H9 (cell line): ENCODE data around the gene PFDN1. TPM values are rescaled to one million over a fixed set of nuclear protein-coding genes. Genes with fewer than 3 reads are reported as not detected.

Experiments
- DNase-seq: peaks from one replicate; pipeline ENCODE4 v3.0.0-alpha.2; 2017
- H2AFZ ChIP-seq: one replicate; pipeline ENCODE4 v1.6.1; 2013; ENCODE audit warnings: mild to moderate bottlenecking, low read length, control low read depth, moderate library complexity
- H2AK5ac ChIP-seq: 2 replicates; pipeline ENCODE4 v1.6.1; 2013; ENCODE audit warnings: low read length, control low read depth, mixed read lengths; ENCODE audit not compliant: insufficient read length
- H2BK120ac ChIP-seq: one replicate; pipeline ENCODE4 v1.6.1; 2013; ENCODE audit warnings: low read depth, mild to moderate bottlenecking, low read length, control low read depth, inconsistent platforms; ENCODE audit not compliant: poor library complexity, severe bottlenecking
- H2BK12ac ChIP-seq: 2 replicates; pipeline ENCODE4 v1.6.1; 2013; ENCODE audit warnings: low read length, control low read depth, mixed read lengths, low read depth; ENCODE audit not compliant: insufficient read length
- H2BK15ac ChIP-seq: 2 replicates; pipeline ENCODE4 v1.6.1; 2013; ENCODE audit warnings: low read depth, low read length, control low read depth
- H2BK20ac ChIP-seq: one replicate; pipeline ENCODE4 v1.6.1; 2013; ENCODE audit warnings: low read depth, mild to moderate bottlenecking, low read length, control low read depth, inconsistent platforms; ENCODE audit not compliant: poor library complexity, severe bottlenecking
- H2BK5ac ChIP-seq: 2 replicates; pipeline ENCODE4 v1.6.1; 2013; ENCODE audit warnings: low read length, control low read depth, mixed read lengths; ENCODE audit not compliant: insufficient read length
- H3K14ac ChIP-seq: 2 replicates; pipeline ENCODE4 v1.6.1; 2013; ENCODE audit warnings: low read length, control low read depth; ENCODE audit not compliant: insufficient read depth
- H3K18ac ChIP-seq: 2 replicates; pipeline ENCODE4 v1.6.1; 2013; ENCODE audit warnings: low read depth, mild to moderate bottlenecking, mixed read lengths, low read length, control low read depth; ENCODE audit not compliant: insufficient read length
- H3K23ac ChIP-seq: 2 replicates; pipeline ENCODE4 v1.6.1; 2013; ENCODE audit warnings: low read length, control low read depth, mixed read lengths, low read depth; ENCODE audit not compliant: insufficient read length
- H3K23me2 ChIP-seq: 2 replicates; pipeline ENCODE4 v1.6.1; 2013; ENCODE audit warnings: low read depth, mild to moderate bottlenecking, mixed read lengths, low read length, control low read depth; ENCODE audit not compliant: insufficient read length, poor library complexity, severe bottlenecking
- H3K27ac ChIP-seq: 2 replicates; pipeline ENCODE4 v1.5.1; 2013; ENCODE audit warnings: low read length, control low read depth, mixed read lengths, low read depth; ENCODE audit not compliant: insufficient read length
- H3K27me3 ChIP-seq: 2 replicates; pipeline ENCODE4 v1.6.1; 2013; ENCODE audit warnings: low read length, control low read depth, inconsistent platforms; ENCODE audit not compliant: insufficient read depth
- H3K4ac ChIP-seq: 2 replicates; pipeline ENCODE4 v1.6.1; 2013; ENCODE audit warnings: low read depth, mild to moderate bottlenecking, control low read depth, inconsistent platforms, low read length, moderate library complexity
- H3K4me1 ChIP-seq: 2 replicates; pipeline ENCODE4 v1.6.1; 2013; ENCODE audit warnings: low read length, control low read depth, inconsistent platforms; ENCODE audit not compliant: insufficient read depth
- H3K4me2 ChIP-seq: 2 replicates; pipeline ENCODE4 v1.6.1; 2013; ENCODE audit warnings: low read length, control low read depth, mixed read lengths; ENCODE audit not compliant: insufficient read length, insufficient read depth
- H3K56ac ChIP-seq: 2 replicates; pipeline ENCODE4 v1.6.1; 2013; ENCODE audit warnings: low read depth, mild to moderate bottlenecking, mixed read lengths, low read length, control low read depth; ENCODE audit not compliant: insufficient read length
- H3K79me1 ChIP-seq: 2 replicates; pipeline ENCODE4 v1.6.1; 2013; ENCODE audit warnings: low read depth, mild to moderate bottlenecking, moderate library complexity, low read length, control low read depth, inconsistent platforms; ENCODE audit not compliant: insufficient read depth, poor library complexity, severe bottlenecking
- H3K79me2 ChIP-seq: 2 replicates; pipeline ENCODE4 v1.6.1; 2013; ENCODE audit warnings: low read length, control low read depth, inconsistent platforms; ENCODE audit not compliant: insufficient read depth
- H3K9ac ChIP-seq: 2 replicates; pipeline ENCODE4 v1.6.1; 2013; ENCODE audit warnings: low read length, control low read depth, mixed read lengths; ENCODE audit not compliant: insufficient read length; ENCODE audit errors: extremely low read depth
- H3K9me3 ChIP-seq: one replicate; pipeline ENCODE4 v1.6.1; 2013; ENCODE audit warnings: low read depth, low read length, inconsistent platforms; ENCODE audit not compliant: control insufficient read depth
- H3T11ph ChIP-seq: one replicate; pipeline ENCODE4 v1.6.1; 2013; ENCODE audit warnings: mild to moderate bottlenecking, low read length, control low read depth, inconsistent platforms
- H4K20me1 ChIP-seq: one replicate; pipeline ENCODE4 v1.6.1; 2013; ENCODE audit not compliant: control insufficient read depth, insufficient read length, insufficient read depth
- H4K5ac ChIP-seq: 2 replicates; pipeline ENCODE4 v1.6.1; 2013; ENCODE audit warnings: low read depth, mild to moderate bottlenecking, mixed read lengths, low read length, control low read depth; ENCODE audit not compliant: insufficient read length
- H4K8ac ChIP-seq: replicated peaks from 2 replicates; pipeline ENCODE4 v1.6.1; 2013; ENCODE audit warnings: low read length, control low read depth, mixed read lengths, low read depth; ENCODE audit not compliant: insufficient read length
- H4K91ac ChIP-seq: 2 replicates; pipeline ENCODE4 v1.6.1; 2013; ENCODE audit warnings: low read depth, mild to moderate bottlenecking, moderate library complexity, mixed read lengths, low read length, control low read depth; ENCODE audit not compliant: insufficient read length
- H3K27ac Mint-ChIP-seq, 3 experiments: 2 replicates in 2 of 3; 3 replicates in 1 of 3; pipeline ENCODE4 v1.8.0; 2020 to 2021; ENCODE audit warnings: mixed read lengths in 3 of 3, mild to moderate bottlenecking in 1 of 3, moderate library complexity in 1 of 3
- H3K27me3 Mint-ChIP-seq: 2 replicates; pipeline ENCODE4 v1.8.0; 2021; ENCODE audit warnings: low read depth, mild to moderate bottlenecking, moderate library complexity, mixed read lengths
- H3K36me3 Mint-ChIP-seq, 3 experiments: 2 replicates in 2 of 3; 3 replicates in 1 of 3; pipeline ENCODE4 v1.8.0; 2020 to 2021; ENCODE audit warnings: low read depth in 3 of 3, mixed read lengths in 3 of 3; ENCODE audit not compliant: insufficient read depth in 1 of 3
- H3K4me1 Mint-ChIP-seq, 2 experiments: 2 replicates each; pipeline ENCODE4 v1.8.0; 2020; ENCODE audit warnings: mixed read lengths in 2 of 2
- H3K4me3 Mint-ChIP-seq, 2 experiments: 2 replicates in 1 of 2; 3 replicates in 1 of 2; pipeline ENCODE4 v1.8.0; 2020 to 2021; ENCODE audit warnings: mild to moderate bottlenecking in 2 of 2, mixed read lengths in 2 of 2, moderate library complexity in 1 of 2
- H3K9me3 Mint-ChIP-seq, 2 experiments: 2 replicates in 1 of 2; 3 replicates in 1 of 2; pipeline ENCODE4 v1.8.0; 2020; ENCODE audit warnings: mild to moderate bottlenecking in 2 of 2, mixed read lengths in 2 of 2, moderate library complexity in 1 of 2
- WGBS: extraction: QIAGEN DNeasy Blood & Tissue Kit; methylation state at CpG from one replicate; pipeline ENCODE4 v1.1.7; 2013; ENCODE audit warnings: missing lambda C conversion rate, low lambda C conversion rate, mixed read lengths; ENCODE audit not compliant: insufficient read length; ENCODE audit errors: extremely low coverage; 5-methylcytosine and 5-hydroxymethylcytosine counted together
- total RNA-seq: library from RNA; stranded (reverse); gene quantifications from 2 replicates; pipeline ENCODE4 v1.2.1, GENCODE V29; 2021
- TF ChIP-seq, protein P1 (sequence below): fragments of 200-600 bp; sonication (generic); conservative IDR thresholded peaks from 3 replicates; pipeline ENCODE4 v1.8.0; 2021; ENCODE audit warnings: antibody characterized with exemption, mild to moderate bottlenecking

Gene PFDN1
- total RNA-seq, 1 experiment from 2014 or later, result 58.3 TPM

DNA sequence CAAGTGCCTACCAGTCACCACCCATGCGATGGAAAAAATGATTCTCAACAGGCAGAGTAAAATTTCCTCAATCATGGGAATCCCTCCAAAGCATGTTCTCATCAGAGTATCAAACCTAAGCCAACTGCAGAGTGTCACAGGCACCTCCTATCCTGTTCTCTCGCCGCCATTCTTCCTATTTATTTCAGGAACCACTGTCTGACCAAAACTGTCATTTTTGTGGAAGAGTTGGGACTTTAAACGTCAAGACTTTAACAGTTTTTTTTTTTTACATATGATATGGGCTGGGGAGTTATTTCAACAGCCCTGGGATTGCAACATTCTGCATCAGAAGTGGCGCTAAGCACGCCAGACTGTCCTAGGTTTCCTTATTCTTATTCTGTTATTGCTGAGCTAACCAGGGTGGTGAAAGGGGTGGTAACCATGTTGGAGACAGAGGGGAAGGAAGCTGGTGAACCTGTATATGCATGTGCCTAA, 29.5 kb downstream of the PFDN1 start:
- no peaks in the 10 kb centered on the region for H3K79me2 ChIP-seq
- Mint-ChIP-seq H3K36me3 (peaks cover 4 to 14% (median 5%) of the 10 kb centered on the region in 3 experiments), H3K9me3 (no peaks in the 10 kb centered on the region), H3K4me3 (no peak overlapping the region), H3K27me3 (no peaks in the 10 kb centered on the region), H3K27ac (no peak overlapping the region; a peak in 1 of 7 replicates), H3K4me1 (no peaks in the 10 kb centered on the region)
- H3K23me2 ChIP-seq, result no peaks in the 10 kb centered on the region
- no peak overlapping the region for H3K4me2 ChIP-seq
- H3K9me3 ChIP-seq, result no peaks in the 10 kb centered on the region
- no peak overlapping the region for H4K8ac ChIP-seq
- no peak overlapping the region for H2BK12ac ChIP-seq
- no CpG with 5 or more reads among the region's 6 CpGs for WGBS
- H2AK5ac ChIP-seq, result no peak overlapping the region
- no peak overlapping the region for H2AFZ ChIP-seq
- no peak overlapping the region for H3K4ac ChIP-seq
- H3T11ph ChIP-seq, result no peak overlapping the region
- no peak overlapping the region for H4K5ac ChIP-seq
- H3K27ac ChIP-seq, result no peak overlapping the region
- H2BK20ac ChIP-seq, result no peak overlapping the region
- H3K27me3 ChIP-seq, result no peaks in the 10 kb centered on the region
- TF ChIP-seq, protein P1, sequence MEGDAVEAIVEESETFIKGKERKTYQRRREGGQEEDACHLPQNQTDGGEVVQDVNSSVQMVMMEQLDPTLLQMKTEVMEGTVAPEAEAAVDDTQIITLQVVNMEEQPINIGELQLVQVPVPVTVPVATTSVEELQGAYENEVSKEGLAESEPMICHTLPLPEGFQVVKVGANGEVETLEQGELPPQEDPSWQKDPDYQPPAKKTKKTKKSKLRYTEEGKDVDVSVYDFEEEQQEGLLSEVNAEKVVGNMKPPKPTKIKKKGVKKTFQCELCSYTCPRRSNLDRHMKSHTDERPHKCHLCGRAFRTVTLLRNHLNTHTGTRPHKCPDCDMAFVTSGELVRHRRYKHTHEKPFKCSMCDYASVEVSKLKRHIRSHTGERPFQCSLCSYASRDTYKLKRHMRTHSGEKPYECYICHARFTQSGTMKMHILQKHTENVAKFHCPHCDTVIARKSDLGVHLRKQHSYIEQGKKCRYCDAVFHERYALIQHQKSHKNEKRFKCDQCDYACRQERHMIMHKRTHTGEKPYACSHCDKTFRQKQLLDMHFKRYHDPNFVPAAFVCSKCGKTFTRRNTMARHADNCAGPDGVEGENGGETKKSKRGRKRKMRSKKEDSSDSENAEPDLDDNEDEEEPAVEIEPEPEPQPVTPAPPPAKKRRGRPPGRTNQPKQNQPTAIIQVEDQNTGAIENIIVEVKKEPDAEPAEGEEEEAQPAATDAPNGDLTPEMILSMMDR, result no peak
- H2BK15ac ChIP-seq, result no peak overlapping the region
- H3K23ac ChIP-seq, result no peak overlapping the region
- H3K14ac ChIP-seq, result no peak overlapping the region
- H3K9ac ChIP-seq, result no peak overlapping the region
- no peaks in the 10 kb centered on the region for H4K20me1 ChIP-seq
- no peak overlapping the region for H3K18ac ChIP-seq
- no peak overlapping the region for H2BK5ac ChIP-seq
- H3K4me1 ChIP-seq, result no peaks in the 10 kb centered on the region
- H3K79me1 ChIP-seq, result no peaks in the 10 kb centered on the region
- no peak for DNase-seq
- no peak overlapping the region for H4K91ac ChIP-seq
- no peak overlapping the region for H3K56ac ChIP-seq
- no peak overlapping the region for H2BK120ac ChIP-seq
